Effector CD8-positive, alpha-beta T cell (primary cell): ENCODE measurements around the gene HIVEP3.

Experiments
- DNase-seq: peaks from one replicate; lab custom pipeline; 2025; lab: John Stamatoyannopoulos, UW

HIVEP3 gene

GRCh38 chr1:41613689-41614574 lies 304.8 kb downstream of the HIVEP3 start:
- no peak for DNase-seq

GRCh38 chr1:41612953-41613352 lies 305.8 kb downstream of the HIVEP3 start:
- DNase-seq, result no peak

GRCh38 chr1:41611932-41612450 lies 306.7 kb downstream of the HIVEP3 start:
- no peak for DNase-seq

GRCh38 chr1:41611068-41611931 lies 307.4 kb downstream of the HIVEP3 start:
- no peak for DNase-seq

GRCh38 chr1:41610361-41610760 lies 308.4 kb downstream of the HIVEP3 start:
- no peak for DNase-seq

GRCh38 chr1:41609166-41609883 lies 309.4 kb downstream of the HIVEP3 start:
- DNase-seq, result no peak

- no peak for DNase-seq
Measured at GRCh38 chr1:41608211-41608610, 310.5 kb downstream of the HIVEP3 start.

GRCh38 chr1:41607808-41608207 lies 310.9 kb downstream of the HIVEP3 start:
- no peak for DNase-seq

GRCh38 chr1:41599912-41600311 lies 318.8 kb downstream of the HIVEP3 start:
- no peak for DNase-seq

GRCh38 chr1:41598325-41598724 lies 320.4 kb downstream of the HIVEP3 start:
- DNase-seq, result no peak

GRCh38 chr1:41592451-41593125 lies 326.1 kb downstream of the HIVEP3 start:
- no peak for DNase-seq

GRCh38 chr1:41591891-41592290 lies 326.8 kb downstream of the HIVEP3 start:
- no peak for DNase-seq

- no peak for DNase-seq
Measured at GRCh38 chr1:41590331-41590730, 328.4 kb downstream of the HIVEP3 start.

GRCh38 chr1:41589395-41589794 lies 329.3 kb downstream of the HIVEP3 start:
- no peak for DNase-seq

GRCh38 chr1:41588334-41588875 lies 330.3 kb downstream of the HIVEP3 start:
- DNase-seq, result no peak

GRCh38 chr1:41587791-41588190 lies 330.9 kb downstream of the HIVEP3 start:
- no peak for DNase-seq

GRCh38 chr1:41586230-41586629 lies 332.5 kb downstream of the HIVEP3 start:
- DNase-seq, result no peak

GRCh38 chr1:41583658-41584547 lies 334.8 kb downstream of the HIVEP3 start:
- DNase-seq, result no peak

GRCh38 chr1:41582851-41583657 lies 335.7 kb downstream of the HIVEP3 start:
- no peak for DNase-seq
